Stomach (tissue), 4 donors: ENCODE measurements around the gene TAF1B.

Experiments used
- CTCF ChIP-seq, 7 experiments: fragments of 450-650 bp in 4 of 7; fragments of 200-600 bp in 3 of 7; sonication (generic) in 3 of 7; IDR thresholded peaks; one replicate each; pipeline ENCODE4 v1.5.1; 2016 to 2019; ENCODE audit warnings: antibody characterized with exemption in 7 of 7, control low read depth in 2 of 7, mild to moderate bottlenecking in 1 of 7
- POLR2A ChIP-seq, 4 donors: fragments of 450-650 bp; IDR thresholded peaks; one replicate each; pipeline ENCODE4 v1.6.1; 2016; ENCODE audit warnings: antibody characterized with exemption in 4 of 4, control low read depth in 2 of 4, mild to moderate bottlenecking in 1 of 4, moderate library complexity in 1 of 4
- POLR2AphosphoS5 ChIP-seq, 3 donors: sonication (generic); formaldehyde crosslinking; IDR thresholded peaks; one replicate each; pipeline ENCODE4 v1.6.1; 2016; ENCODE audit warnings: antibody characterized with exemption in 3 of 3

GRCh38 chr2:9951272-9951521 is 107.9 kb downstream of the TAF1B start:
- TF ChIP-seq POLR2A (IDR thresholded peaks at IDR 0.05), result no peak
- TF ChIP-seq CTCF (IDR thresholded peaks at IDR 0.05), result no peak
- TF ChIP-seq POLR2AphosphoS5 (IDR thresholded peaks at IDR 0.05), result no peak
